Cardiac muscle cell (in vitro differentiated cells and primary cell): ENCODE results near the gene EMILIN1. TPM values are rescaled to one million over a fixed set of nuclear protein-coding genes. Genes with fewer than 3 reads are reported as not detected.
A peak's percentile ranks its signal among the peaks of the same experiment; 100 is the strongest.
"Not testable (repeated sequence)": the region's sequence is repeated elsewhere in the genome, so short reads cannot be mapped to it uniquely, and the experiment has no call there.

Experiments
- DNase-seq, 2 donors: peaks; one replicate each; pipeline versions ENCODE4 v3.0.0 to v3.0.0-alpha.2; 2010 to 2017; ENCODE audit warnings: low read depth in 1 of 2, low spot score in 1 of 2
- H3K27ac ChIP-seq: fragments of 200-600 bp; sonication (generic); 2 replicates; pipeline ENCODE4 v1.5.1; 2016
- H3K27me3 ChIP-seq: fragments of 200-600 bp; sonication (generic); 2 replicates; pipeline ENCODE4 v1.6.0; 2016; ENCODE audit warnings: control low read depth
- H3K36me3 ChIP-seq: fragments of 200-600 bp; sonication (generic); 2 replicates; pipeline ENCODE4 v1.5.1; 2016; ENCODE audit warnings: control low read depth
- H3K4me1 ChIP-seq: fragments of 200-600 bp; sonication (generic); 2 replicates; pipeline ENCODE4 v1.8.1; 2017; ENCODE audit warnings: low read depth, mild to moderate bottlenecking, mixed run types
- H3K4me3 ChIP-seq: fragments of 200-600 bp; sonication (generic); 2 replicates; pipeline ENCODE4 v1.5.1; 2016; ENCODE audit warnings: mild to moderate bottlenecking
- H3K9me3 ChIP-seq: fragments of 200-600 bp; sonication (generic); 2 replicates; pipeline ENCODE4 v1.5.1; 2017; ENCODE audit warnings: low read depth, mild to moderate bottlenecking, control low read depth
- CTCF ChIP-seq: IDR thresholded peaks from 2 replicates; pipeline ENCODE4 v1.5.1; 2012; ENCODE audit warnings: low read depth, mild to moderate bottlenecking, low read length
- polyA plus RNA-seq: library from polyadenylated mRNA; unstranded; fragments of >200 nt; fragmentation: Nextera tagmentation; extraction: Ambion mirVana; gene quantifications from 2 replicates; pipeline ENCODE4 v1.2.1, GENCODE V29; 2016
- total RNA-seq: library from RNA; depleted of rRNA; stranded (reverse); fragments of >200 nt; gene quantifications from 2 replicates; pipeline ENCODE4 v1.2.3, GENCODE V29; 2016

Gene EMILIN1
- total and polyA plus RNA-seq, 2 experiments from 2014 or later: 15.6 to 18.5 TPM

DNA sequence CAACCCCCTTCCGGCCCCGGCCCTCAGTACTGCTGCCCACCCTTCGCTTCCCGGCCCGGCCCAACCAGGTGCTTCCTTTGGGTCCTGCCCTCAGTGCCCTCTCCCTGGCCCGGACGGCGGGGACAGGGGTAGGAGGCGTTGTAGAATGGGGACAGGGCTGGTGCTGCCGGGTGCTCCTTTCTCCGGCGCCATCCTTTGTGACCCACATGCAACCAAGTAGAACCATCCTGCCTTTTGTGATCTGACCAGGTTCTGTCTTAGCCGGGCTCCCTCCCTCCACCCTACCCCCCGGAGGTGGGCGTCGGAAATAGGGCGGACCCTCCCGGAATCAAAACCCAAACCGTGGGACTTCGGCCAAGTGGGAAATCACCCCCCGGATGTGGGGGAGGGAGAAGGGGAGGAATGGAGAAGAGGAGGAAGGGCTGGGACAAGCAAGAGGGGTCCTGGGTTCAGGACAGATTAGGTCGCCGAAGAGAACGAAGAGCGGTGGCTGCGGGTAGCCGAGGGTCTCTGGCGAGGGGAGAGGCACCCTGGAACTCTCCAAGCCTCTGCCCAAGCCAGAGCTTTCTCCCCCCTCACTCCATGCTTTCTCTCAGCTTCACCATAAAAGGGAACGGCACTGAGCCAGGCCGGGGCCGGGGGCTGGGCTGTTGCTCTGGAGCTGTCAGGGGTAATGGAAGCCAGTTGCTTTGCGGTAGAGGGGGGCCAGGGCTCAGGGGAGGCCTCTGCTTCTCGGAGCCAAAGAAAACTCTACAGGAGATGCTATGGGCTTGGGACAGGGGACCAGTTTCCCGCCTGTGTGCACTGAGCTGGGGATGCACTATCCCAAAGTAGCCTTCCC, 6.2 kb upstream of the EMILIN1 start:
- no peaks in the 10 kb centered on the region for H3K9me3 ChIP-seq
- H3K27ac ChIP-seq: peak overlapping the region; percentile 100
- H3K4me1 ChIP-seq: peaks cover 24% of the 10 kb centered on the region
- H3K27me3 ChIP-seq: no peaks in the 10 kb centered on the region
- H3K36me3 ChIP-seq: peaks cover 17% of the 10 kb centered on the region
- DNase-seq: peak; percentile 95 to 97
- H3K4me3 ChIP-seq: peak overlapping the region; percentile 84
- TF ChIP-seq CTCF: no peak

DNA sequence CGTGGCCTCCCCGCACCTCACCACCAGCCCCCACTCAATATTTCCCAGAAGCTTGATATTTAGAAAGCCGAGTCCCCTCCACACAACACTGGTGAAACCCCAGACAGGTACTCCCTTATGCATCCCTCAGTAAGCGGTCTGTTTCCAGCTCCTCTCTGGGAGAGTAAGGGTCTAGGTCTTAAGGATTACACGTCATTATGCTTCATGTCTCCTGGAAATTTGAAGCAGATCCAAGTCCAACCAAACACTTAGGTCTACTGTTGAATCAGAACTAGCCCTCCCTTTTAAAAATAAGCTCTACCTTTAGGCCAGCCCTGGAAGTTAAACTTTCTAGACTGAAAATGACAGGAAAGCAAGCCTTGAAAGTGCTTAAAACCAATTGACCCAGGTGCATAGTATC, 5.5 kb upstream of the EMILIN1 start:
- H3K9me3 ChIP-seq: no peaks in the 10 kb centered on the region
- H3K4me3 ChIP-seq: no peak overlapping the region
- peak overlapping the region; percentile 100 for H3K27ac ChIP-seq
- peaks cover 24% of the 10 kb centered on the region for H3K4me1 ChIP-seq
- H3K27me3 ChIP-seq: no peaks in the 10 kb centered on the region
- peak in 1 of 2 donors; percentile 70 for DNase-seq
- peaks cover 10% of the 10 kb centered on the region for H3K36me3 ChIP-seq
- no peak for TF ChIP-seq CTCF

GRCh38 chr2:27073782-27074181, 4.6 kb upstream of the EMILIN1 start:
- H3K9me3 ChIP-seq: no peaks in the 10 kb centered on the region
- DNase-seq: peak in 1 of 2 donors; percentile 51
- H3K27me3 ChIP-seq: no peaks in the 10 kb centered on the region
- TF ChIP-seq CTCF: no peak
- H3K4me3 ChIP-seq: no peak overlapping the region
- peak overlapping the region; percentile 100 for H3K27ac ChIP-seq
- peaks cover 30% of the 10 kb centered on the region for H3K4me1 ChIP-seq
- H3K36me3 ChIP-seq: peaks cover 7% of the 10 kb centered on the region

- no peak for TF ChIP-seq CTCF
- H3K9me3 ChIP-seq: no peaks in the 10 kb centered on the region
- H3K27ac ChIP-seq: peak overlapping the region; percentile 100
- H3K27me3 ChIP-seq: no peaks in the 10 kb centered on the region
- no peak overlapping the region for H3K4me3 ChIP-seq
- peaks cover 33% of the 10 kb centered on the region for H3K4me1 ChIP-seq
- DNase-seq: peak; percentile 47 to 84
- H3K36me3 ChIP-seq: no peaks in the 10 kb centered on the region
These were observed 3.5 kb upstream of the EMILIN1 start for GRCh38 chr2:27074738-27075565.

- not testable (repeated sequence) for H3K9me3 ChIP-seq, H3K36me3 ChIP-seq, H3K27me3 ChIP-seq, H3K4me3 ChIP-seq, DNase-seq
- H3K4me1 ChIP-seq: peaks cover 28% of the 10 kb centered on the region
- H3K27ac ChIP-seq: peak overlapping the region; percentile 7
These were observed 2.9 kb upstream of the EMILIN1 start for GRCh38 chr2:27075566-27075871.

DNA sequence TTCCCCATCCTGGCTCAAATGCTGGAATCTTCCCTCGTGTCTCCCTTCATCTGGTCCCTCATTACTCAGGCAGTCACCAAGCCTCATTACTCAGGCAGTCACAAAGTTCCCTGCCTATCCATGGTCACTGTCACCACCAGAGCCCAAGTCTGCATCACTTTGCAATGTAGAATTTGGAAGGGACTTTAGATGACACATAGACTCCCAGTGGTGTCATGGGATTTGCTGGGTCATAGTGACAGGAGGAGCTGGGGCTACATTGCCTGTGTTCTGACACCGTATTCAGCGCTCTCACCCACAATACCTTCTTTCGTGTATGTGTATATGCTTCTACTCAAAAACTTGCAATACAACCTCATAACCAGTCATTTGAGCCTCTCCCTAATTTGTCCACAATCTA, 2.1 kb upstream of the EMILIN1 start:
- Histone ChIP-seq H3K9me3 (no peaks in the 10 kb centered on the region), H3K4me3 (no peak overlapping the region), H3K27me3 (no peaks in the 10 kb centered on the region), H3K4me1 (peaks cover 31% of the 10 kb centered on the region), H3K36me3 (no peaks in the 10 kb centered on the region), H3K27ac (no peak overlapping the region)
- DNase-seq: no peak
- no peak for TF ChIP-seq CTCF
